Forelimb muscle (tissue), 1 donor: Measurements from ENCODE around the gene ZMYND10. TPM values are rescaled to one million over a fixed set of nuclear protein-coding genes. Genes with fewer than 3 reads are reported as not detected.

Source experiments
- DNase-seq: peaks from one replicate; pipeline ENCODE4 v3.0.0-alpha.2; 2013; ENCODE audit warnings: low read depth
- polyA plus RNA-seq: library from polyadenylated mRNA; unstranded; fragments of 120-200 nt; gene quantifications from one replicate; pipeline ENCODE4 v1.2.1, GENCODE V29; 2013; ENCODE audit not compliant: insufficient read length

Gene ZMYND10
- 1.1 TPM for polyA plus RNA-seq

DNA sequence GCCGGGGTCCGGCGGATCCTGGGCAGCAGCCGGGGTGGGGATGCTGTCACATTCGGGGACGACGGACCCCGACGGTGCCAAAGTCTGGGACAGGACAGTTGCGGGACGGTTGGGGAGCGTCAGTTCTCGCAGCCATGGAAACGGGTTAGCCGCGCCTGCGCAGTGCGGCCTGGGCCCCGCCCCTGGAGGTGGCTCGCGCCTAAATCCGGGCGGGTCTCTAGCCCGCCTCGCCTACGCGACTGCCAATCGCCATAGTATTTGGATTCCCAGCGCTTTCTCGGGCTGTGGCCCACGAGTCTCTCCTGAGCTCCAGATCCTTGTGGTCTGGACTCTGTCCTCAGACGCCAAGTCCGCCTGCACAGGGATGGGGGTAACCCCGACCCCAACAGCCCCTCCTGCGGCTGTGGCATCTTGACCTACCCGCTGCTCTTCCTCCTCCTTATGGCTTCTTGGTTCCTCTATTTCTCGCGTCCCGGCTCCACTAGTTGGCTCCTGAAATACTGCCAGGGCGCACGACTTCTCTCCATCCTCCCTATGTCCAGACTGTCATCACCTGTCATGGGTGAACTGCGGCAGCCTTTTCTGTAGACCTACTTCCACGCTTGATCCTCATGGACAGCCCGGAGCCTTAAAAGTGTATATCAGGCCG lies at the start of gene ZMYND10:
ZMYND10 (minus strand) TSS at position 147 of the 649 bp plus-strand sequence. CDS start 153 bp downstream, outside the sequence.
- DNase-seq, result no peak

GRCh38 chr3:50393061-50393460 lies 47.5 kb upstream of the ZMYND10 start:
- DNase-seq, result no peak

DNA sequence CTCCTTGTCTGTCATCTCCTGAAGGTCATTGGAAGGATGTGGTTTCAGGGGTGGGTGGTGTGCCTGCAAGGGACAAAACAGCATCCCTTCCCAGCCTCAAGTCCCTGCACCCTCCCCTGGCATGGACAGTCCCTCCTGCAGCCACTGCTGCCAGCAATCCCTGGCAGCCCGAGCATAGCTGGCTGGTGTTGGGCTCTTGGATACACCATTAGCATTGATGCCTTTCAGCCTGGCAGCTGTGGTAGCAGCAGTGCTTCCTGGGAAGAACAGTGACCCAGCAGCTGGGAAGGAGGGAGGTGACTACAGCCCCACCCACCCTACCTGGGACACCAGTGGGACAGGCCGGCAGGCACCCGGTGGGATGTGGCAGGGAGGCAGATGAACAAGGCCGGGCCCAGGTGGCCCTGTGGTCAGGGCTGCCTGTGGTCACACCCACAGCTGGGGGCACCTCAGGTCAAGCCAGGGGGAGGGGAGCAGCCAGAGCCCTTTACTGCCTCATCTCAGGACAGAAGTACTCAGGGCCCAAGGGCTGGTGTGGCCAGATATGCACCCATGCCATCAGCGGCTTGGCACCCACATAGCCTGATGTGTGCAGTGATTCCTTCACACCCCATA lies 46.7 kb upstream of the ZMYND10 start:
- DNase-seq, result no peak

GRCh38 chr3:50390508-50391224 lies 45.1 kb upstream of the ZMYND10 start:
- peak; percentile 22 for DNase-seq

DNA sequence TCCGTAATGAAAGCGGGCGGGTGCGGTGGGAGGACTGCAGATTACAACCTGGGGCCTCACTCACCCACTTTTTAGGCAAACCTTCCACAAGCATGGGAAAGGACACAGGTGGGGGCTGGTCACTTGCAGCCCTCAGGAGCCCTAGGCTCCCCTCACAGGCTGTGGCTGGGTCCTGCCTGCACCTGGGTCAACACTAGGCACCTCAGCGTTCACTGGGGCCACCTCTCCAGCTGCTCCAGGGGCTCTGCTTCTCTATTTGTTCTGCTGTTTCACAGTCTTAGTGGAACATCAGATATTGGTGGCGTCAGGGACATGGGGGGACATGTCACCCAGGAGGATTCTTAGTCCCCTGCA lies 43.9 kb upstream of the ZMYND10 start:
- DNase-seq, result no peak

DNA sequence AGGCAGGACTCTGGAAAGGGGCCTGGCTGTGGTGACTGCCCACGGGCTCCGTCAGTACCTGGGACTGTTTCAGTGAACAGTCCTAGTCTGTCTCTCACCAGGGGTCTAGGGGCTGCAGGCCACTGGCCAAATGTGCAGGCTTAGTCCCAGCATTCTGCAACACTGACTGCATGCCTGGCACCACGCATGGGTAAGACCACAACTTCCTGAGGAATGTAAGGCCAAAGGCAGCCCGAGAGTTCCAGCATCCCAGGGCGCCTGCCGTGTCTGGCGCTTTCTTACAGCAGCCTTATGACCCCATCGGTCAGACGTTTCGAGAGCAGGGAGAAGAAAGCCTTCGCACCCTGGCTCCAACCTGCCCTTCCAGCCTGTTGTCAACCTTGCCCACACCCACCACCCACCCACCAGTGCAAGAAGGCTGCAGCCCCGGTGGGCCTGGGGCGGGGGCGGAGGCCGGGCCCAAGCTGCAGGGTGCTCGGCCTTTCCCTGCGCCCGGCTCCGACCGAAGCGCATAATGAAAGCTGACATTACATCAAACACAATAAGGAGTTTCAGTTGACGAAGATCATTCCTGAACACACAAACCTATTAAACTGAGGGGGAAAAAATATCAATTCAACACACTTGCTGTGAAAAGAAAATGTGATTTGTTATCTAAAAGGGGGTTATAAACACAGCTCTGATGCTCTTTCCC lies 43.3 kb upstream of the ZMYND10 start:
- no peak for DNase-seq

GRCh38 chr3:50388016-50388719 lies 42.6 kb upstream of the ZMYND10 start:
- no peak for DNase-seq

DNA sequence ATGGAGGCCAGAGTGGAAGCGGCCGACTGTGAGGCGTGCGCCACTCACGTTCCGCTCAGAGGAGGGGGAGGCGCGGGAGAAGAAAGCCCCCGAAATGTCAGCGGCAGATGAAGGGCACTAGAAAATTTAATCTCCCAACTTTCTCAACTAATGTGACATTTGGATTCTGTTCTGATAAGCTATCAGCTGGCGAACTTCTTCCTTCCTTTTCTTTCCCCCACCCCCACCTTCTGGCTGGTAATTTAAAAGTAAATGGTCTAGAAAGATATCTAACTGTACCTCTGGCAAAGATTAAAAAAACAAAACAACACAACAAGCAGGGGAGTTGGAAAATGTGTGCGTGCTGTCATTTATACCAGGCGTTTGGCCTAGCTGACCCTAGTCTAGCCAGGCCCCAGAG lies 40.2 kb upstream of the ZMYND10 start:
- no peak for DNase-seq

GRCh38 chr3:50383750-50384149 lies 38.2 kb upstream of the ZMYND10 start:
- DNase-seq, result no peak

- no peak for DNase-seq
Observed at GRCh38 chr3:50382722-50383121, 37.2 kb upstream of the ZMYND10 start.

DNA sequence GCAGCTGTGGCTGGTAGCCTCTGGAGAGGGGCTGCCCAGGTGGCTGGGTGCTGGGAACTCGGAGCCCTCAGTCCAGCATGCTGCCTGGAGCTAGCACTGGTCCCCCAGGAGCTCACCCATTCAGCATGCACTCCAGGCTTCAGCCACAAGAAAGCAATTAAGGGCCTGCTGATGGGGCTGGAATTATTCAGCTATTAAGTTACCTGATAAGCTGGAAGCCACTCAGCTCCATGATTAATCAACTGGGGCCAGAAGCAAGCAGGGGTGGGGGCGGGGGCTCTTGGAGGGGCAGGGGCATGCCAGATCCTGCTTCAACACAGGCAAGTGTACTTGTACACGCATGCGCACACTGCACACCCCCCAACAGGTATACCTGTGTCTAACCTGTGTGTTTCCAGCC lies 35.9 kb upstream of the ZMYND10 start:
- no peak for DNase-seq

DNA sequence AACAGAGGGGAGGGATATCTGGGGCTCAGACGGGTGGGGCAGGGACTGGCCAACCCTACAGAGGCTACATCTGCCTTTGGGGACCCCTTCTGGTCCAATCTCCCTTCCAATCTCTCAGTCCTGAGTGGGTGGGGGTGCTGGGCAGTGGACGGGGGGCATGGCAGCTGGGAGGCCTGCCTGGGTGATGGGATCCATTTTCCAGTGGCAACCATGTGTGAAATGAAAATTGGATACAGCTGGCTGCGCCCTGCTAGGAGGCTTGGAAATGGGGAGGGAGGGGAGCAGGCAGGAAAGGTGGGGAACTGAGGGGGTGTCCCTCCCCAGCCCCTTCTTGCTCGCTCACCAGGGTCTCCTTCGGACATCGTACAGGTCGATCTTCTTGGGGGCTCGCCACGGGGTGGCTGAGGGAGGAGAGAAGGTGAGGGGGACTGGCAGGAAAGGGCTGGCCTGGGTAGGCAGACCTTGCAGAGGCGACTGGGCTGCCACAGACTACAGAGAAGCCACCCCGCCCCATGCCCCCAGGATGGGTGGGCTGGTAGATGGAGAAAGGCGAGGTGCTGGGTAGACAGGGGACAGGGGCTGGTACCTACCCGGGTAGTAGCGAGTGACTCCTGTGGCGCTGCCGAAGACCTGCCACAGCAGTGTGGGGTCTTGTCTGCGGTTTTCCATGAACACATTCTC lies 35.0 kb upstream of the ZMYND10 start:
- DNase-seq, result no peak

- DNase-seq, result no peak
Observed at GRCh38 chr3:50378757-50379156, 33.2 kb upstream of the ZMYND10 start.

DNA sequence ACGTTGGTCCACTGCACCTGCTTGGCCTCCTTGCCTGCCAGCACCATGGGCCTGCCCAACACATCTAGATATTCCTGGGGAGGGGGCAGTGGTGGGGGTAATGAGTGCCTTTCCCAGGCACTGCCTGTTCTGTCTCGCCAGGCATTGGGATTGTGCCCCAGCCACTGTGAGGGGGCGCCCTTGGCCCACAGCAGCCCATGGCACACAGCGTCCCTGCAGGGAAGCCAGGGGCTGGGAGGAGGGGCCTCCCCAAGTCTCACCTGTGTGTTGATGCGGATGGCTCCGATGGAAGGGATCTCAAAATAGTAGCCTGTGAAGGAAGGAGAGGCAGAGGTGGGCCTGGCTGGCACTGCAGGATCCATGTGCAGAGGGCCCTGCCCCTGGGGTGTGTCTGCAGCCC lies 32.5 kb upstream of the ZMYND10 start:
- no peak for DNase-seq

- DNase-seq, result no peak
Observed at GRCh38 chr3:50375258-50375931, 29.9 kb upstream of the ZMYND10 start.

DNA sequence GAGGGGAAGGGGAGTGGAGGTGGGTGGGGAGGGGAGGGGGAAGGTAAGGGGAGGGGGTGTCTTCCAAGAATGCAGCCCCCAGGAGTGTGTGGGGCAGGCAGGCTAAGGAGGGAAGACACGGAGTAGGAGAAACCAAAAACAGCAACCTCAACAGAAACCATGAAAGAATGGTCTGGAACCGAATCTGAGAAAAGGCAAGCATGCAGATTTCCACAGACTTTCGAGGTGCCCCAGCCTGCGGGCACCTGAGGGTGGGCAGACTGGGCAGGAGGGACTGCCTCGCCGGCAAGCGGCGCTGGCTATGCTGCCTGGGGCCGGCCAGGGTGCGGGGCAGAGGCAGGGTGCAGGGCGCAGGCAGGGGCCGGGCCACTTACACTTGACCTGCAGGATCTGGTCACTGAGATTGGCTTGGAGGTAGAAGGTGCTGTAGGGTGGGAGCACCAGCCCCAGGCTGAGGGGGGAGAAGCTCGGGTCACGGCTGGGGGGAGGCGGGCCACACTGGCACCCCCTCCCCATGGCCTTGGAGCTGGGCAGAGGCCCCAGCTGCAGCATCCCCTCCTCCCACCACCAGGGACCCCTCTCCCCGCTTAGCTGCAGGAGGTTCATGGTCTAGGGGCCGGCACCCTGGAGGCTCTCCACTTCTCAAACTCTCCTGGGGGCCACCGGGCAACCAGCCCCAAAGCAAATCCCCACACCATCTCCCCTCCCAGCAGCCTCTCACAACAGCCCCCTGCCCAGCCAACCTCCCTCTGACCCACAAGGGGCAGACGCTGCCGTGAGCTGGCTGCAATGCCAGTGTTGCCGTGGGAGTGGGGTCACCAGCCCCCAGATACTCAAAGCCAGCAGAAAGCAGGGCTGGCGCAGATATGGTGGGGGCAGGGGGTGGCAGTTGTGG lies 29.1 kb upstream of the ZMYND10 start:
- DNase-seq, result no peak

- no peak for DNase-seq
Observed at GRCh38 chr3:50373146-50374051, 27.9 kb upstream of the ZMYND10 start.

GRCh38 chr3:50372349-50372748 lies 26.8 kb upstream of the ZMYND10 start:
- no peak for DNase-seq
